ENCODE results near the gene SPINDOC. TPM values are rescaled to one million over a fixed set of nuclear protein-coding genes. Genes with fewer than 3 reads are reported as not detected.

The SPINDOC gene
- total RNA-seq, 1 donor from 2014 or later: 48.3 TPM

DNA sequence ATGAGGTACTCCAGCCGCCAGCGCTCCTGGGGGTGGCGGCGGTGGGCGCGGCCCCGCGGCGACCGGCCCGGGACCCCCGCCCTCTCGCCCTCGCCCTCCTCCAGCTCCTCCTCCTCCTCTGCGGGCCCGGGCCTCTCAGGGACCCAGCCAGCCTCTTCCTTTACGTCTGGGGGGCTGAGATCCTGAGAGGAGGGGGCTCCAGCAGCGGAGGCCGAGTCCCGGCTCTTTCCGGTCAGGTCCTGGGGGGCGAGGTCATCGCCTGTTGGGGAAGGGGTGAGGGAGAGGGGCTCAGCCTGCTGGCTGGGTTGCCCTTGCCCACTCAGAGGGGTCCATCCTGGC is 48.9 kb upstream of the SPINDOC start:
- Histone ChIP-seq H3K79me2 (ENCODE audit: insufficient read depth, low read length) (peaks cover 32% of the 10 kb centered on the region), H4K20me1 (ENCODE audit: insufficient read depth, low read length) (peaks cover 56% of the 10 kb centered on the region), H3K27ac (ENCODE audit: low read depth, low read length) (no peak overlapping the region), H3K9me3 (ENCODE audit: insufficient read depth, low read depth, low read length) (no peaks in the 10 kb centered on the region), H2AFZ (ENCODE audit: low read depth, low read length) (no peak overlapping the region), H3K4me2 (ENCODE audit: low read length) (no peak overlapping the region), H3K4me3 (ENCODE audit: insufficient read depth, low read depth, low read length) (no peak overlapping the region), H3K9ac (ENCODE audit: low read length) (no peak overlapping the region), H3K4me1 (ENCODE audit: insufficient read depth, low read length) (peaks cover 19% of the 10 kb centered on the region), H3K27me3 (ENCODE audit: insufficient read depth, low read length) (no peaks in the 10 kb centered on the region), H3K36me3 (ENCODE audit: insufficient read depth, low read length) (peaks cover 3% of the 10 kb centered on the region)
- FAIRE-seq (no peak), DNase-seq (ENCODE audit: low read depth) (no peak)
- TF ChIP-seq EZH2 (IDR thresholded peaks at IDR 0.05; ENCODE audit: insufficient read depth, low read length): no peak
- no peak overlapping the region for H3K4me3 Mint-ChIP-seq (ENCODE audit: unreplicated experiment)
- peaks cover 18% of the 10 kb centered on the region for H3K4me1 Mint-ChIP-seq (ENCODE audit: low read depth, unreplicated experiment)
- H3K27me3 Mint-ChIP-seq (ENCODE audit: low read depth, unreplicated experiment): no peaks in the 10 kb centered on the region
- H3K9me3 Mint-ChIP-seq (ENCODE audit: unreplicated experiment): no peaks in the 10 kb centered on the region
- no peaks in the 10 kb centered on the region for H3K36me3 Mint-ChIP-seq (ENCODE audit: low read depth, unreplicated experiment)
- H3K27ac Mint-ChIP-seq (ENCODE audit: unreplicated experiment): no peak overlapping the region

DNA sequence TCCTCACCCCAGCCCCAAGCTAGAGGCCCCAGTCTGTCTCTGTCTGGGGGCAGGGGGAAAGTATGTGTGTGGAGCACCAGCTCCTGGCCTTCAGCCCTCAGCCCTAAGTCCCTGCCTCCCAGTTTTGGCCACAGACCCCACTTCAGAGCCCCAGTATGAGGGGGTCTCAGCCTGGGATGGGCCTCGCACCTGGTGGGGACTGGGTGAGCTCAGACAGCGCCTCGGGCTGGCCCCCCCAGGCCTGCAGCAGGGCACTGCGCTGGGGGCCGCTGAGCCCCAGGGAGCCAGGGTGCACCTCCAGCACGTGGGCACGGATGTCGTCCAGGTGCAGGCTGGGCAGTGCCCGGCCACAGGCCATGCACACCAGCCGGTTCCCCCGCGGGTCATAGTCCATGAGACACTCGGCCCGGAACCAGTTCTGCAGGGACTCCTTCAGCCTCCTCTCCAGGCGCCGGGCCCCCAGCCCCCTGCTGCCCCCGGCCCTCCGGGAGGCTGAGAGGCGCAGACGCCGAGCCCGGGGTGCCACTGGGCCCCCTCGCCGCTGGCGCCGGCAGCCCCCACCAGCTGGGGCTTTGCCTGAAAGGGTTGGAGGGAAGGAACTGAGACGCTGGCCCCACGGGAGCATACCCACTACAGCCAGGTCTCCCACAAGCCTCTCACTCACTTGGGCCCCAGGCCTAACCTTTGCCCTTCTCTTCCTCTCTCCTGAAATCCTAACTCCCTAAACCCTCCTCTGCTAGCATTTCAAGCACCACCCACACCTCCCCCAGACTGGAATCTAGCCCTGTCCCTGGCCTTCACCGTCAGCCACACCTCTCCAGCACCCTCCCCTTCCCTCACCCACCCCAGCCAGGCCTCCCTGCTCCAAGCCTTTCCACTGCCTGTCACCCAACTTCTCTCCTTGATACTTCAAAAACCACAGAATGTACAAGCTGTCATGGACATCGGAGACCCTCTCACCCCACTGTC is 48.3 kb upstream of the SPINDOC start:
- Histone ChIP-seq H3K36me3 (ENCODE audit: insufficient read depth, low read length) (peaks cover under 1% of the 10 kb centered on the region), H3K4me1 (ENCODE audit: insufficient read depth, low read length) (peaks cover 23% of the 10 kb centered on the region), H3K9me3 (ENCODE audit: insufficient read depth, low read depth, low read length) (no peaks in the 10 kb centered on the region), H3K9ac (ENCODE audit: low read length) (no peak overlapping the region), H2AFZ (ENCODE audit: low read depth, low read length) (no peak overlapping the region), H3K27ac (ENCODE audit: low read depth, low read length) (no peak overlapping the region), H3K27me3 (ENCODE audit: insufficient read depth, low read length) (no peaks in the 10 kb centered on the region), H3K79me2 (ENCODE audit: insufficient read depth, low read length) (peaks cover 32% of the 10 kb centered on the region), H3K4me2 (ENCODE audit: low read length) (peak overlapping the region; percentile 11), H3K4me3 (ENCODE audit: insufficient read depth, low read depth, low read length) (no peak overlapping the region), H4K20me1 (ENCODE audit: insufficient read depth, low read length) (peaks cover 56% of the 10 kb centered on the region)
- Mint-ChIP-seq H3K9me3 (ENCODE audit: unreplicated experiment) (no peaks in the 10 kb centered on the region), H3K27ac (ENCODE audit: unreplicated experiment) (no peak overlapping the region), H3K27me3 (ENCODE audit: low read depth, unreplicated experiment) (no peaks in the 10 kb centered on the region), H3K4me3 (ENCODE audit: unreplicated experiment) (peak overlapping the region; percentile 69), H3K36me3 (ENCODE audit: low read depth, unreplicated experiment) (no peaks in the 10 kb centered on the region), H3K4me1 (ENCODE audit: low read depth, unreplicated experiment) (peaks cover 18% of the 10 kb centered on the region)
- TF ChIP-seq EZH2 (IDR thresholded peaks at IDR 0.05; ENCODE audit: insufficient read depth, low read length): no peak
- TF ChIP-seq, protein P1, sequence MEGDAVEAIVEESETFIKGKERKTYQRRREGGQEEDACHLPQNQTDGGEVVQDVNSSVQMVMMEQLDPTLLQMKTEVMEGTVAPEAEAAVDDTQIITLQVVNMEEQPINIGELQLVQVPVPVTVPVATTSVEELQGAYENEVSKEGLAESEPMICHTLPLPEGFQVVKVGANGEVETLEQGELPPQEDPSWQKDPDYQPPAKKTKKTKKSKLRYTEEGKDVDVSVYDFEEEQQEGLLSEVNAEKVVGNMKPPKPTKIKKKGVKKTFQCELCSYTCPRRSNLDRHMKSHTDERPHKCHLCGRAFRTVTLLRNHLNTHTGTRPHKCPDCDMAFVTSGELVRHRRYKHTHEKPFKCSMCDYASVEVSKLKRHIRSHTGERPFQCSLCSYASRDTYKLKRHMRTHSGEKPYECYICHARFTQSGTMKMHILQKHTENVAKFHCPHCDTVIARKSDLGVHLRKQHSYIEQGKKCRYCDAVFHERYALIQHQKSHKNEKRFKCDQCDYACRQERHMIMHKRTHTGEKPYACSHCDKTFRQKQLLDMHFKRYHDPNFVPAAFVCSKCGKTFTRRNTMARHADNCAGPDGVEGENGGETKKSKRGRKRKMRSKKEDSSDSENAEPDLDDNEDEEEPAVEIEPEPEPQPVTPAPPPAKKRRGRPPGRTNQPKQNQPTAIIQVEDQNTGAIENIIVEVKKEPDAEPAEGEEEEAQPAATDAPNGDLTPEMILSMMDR (IDR thresholded peaks at IDR 0.05; ENCODE audit: insufficient read depth, low read depth, low read length): no peak
- FAIRE-seq (no peak), DNase-seq (ENCODE audit: low read depth) (no peak)

DNA sequence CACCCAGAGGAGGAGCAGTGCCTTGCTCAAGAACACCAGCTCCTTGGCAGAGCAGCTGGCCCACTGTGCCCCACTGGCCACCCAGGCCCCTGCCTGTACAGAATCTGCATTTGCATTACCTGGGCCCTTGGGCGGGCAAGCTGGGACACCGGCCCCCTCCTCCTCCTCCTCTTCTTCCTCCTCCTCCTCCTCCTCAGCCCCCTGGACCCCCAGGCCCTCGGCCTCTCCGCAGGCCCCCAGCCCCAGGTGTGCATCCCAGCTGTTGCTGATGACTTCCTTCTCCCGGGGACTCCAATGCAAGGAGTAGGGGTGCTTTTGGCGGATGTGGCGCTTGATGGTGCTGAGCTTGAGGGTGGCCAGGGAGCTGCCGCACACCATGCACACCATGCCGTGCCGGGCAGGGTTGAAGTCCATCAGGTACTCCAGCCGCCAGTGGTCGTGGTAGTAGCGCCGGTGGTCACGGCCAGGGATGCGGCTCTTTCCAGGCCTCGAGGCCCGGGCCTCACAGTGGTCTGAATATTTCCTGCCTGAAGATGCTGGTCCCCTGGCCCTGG is 47.5 kb upstream of the SPINDOC start:
- Histone ChIP-seq H3K9me3 (ENCODE audit: insufficient read depth, low read depth, low read length) (no peaks in the 10 kb centered on the region), H3K4me2 (ENCODE audit: low read length) (peak overlapping the region; percentile 94), H4K20me1 (ENCODE audit: insufficient read depth, low read length) (peaks cover 51% of the 10 kb centered on the region), H3K79me2 (ENCODE audit: insufficient read depth, low read length) (peaks cover 32% of the 10 kb centered on the region), H3K27me3 (ENCODE audit: insufficient read depth, low read length) (no peaks in the 10 kb centered on the region), H3K4me1 (ENCODE audit: insufficient read depth, low read length) (peaks cover 25% of the 10 kb centered on the region), H2AFZ (ENCODE audit: low read depth, low read length) (no peak overlapping the region), H3K27ac (ENCODE audit: low read depth, low read length) (no peak overlapping the region), H3K9ac (ENCODE audit: low read length) (peak overlapping the region; percentile 43), H3K36me3 (ENCODE audit: insufficient read depth, low read length) (no peaks in the 10 kb centered on the region), H3K4me3 (ENCODE audit: insufficient read depth, low read depth, low read length) (no peak overlapping the region)
- TF ChIP-seq, protein P1 (IDR thresholded peaks at IDR 0.05; ENCODE audit: insufficient read depth, low read depth, low read length): no peak
- TF ChIP-seq EZH2 (IDR thresholded peaks at IDR 0.05; ENCODE audit: insufficient read depth, low read length): no peak
- Mint-ChIP-seq H3K27me3 (ENCODE audit: low read depth, unreplicated experiment) (no peaks in the 10 kb centered on the region), H3K9me3 (ENCODE audit: unreplicated experiment) (no peaks in the 10 kb centered on the region), H3K27ac (ENCODE audit: unreplicated experiment) (peak overlapping the region; percentile 72), H3K36me3 (ENCODE audit: low read depth, unreplicated experiment) (no peaks in the 10 kb centered on the region), H3K4me3 (ENCODE audit: unreplicated experiment) (peak overlapping the region; percentile 69), H3K4me1 (ENCODE audit: low read depth, unreplicated experiment) (peaks cover 18% of the 10 kb centered on the region)
- FAIRE-seq: no peak
- DNase-seq (ENCODE audit: low read depth): no peak
